Activated CD4-positive, alpha-beta T cell treated with anti-CD3 and anti-CD28 coated beads, Interleukin-10, Interleukin-2, amounts not matched to agents 100 ng/mL and 50 ng/mL, durations not matched to agents 16 hours and 8 hours (primary cell): ENCODE results near the gene CASK.
A peak's percentile ranks its signal among the peaks of the same experiment; 100 is the strongest.
"Not testable (repeated sequence)": the region's sequence is repeated elsewhere in the genome, so short reads cannot be mapped to it uniquely, and the experiment has no call there.

Experiments used
- DNase-seq: peaks from one replicate; pipeline ENCODE4 v3.0.0-alpha.2; 2020

CASK gene

GRCh38 chrX:41616935-41617334, 306.4 kb downstream of the CASK start:
- no peak for DNase-seq

GRCh38 chrX:41616255-41616654, 307.1 kb downstream of the CASK start:
- no peak for DNase-seq

- DNase-seq, result no peak
These were observed 315.1 kb downstream of the CASK start for GRCh38 chrX:41608244-41608643.

GRCh38 chrX:41607264-41607832, 316.0 kb downstream of the CASK start:
- DNase-seq, result no peak

- not testable (repeated sequence) for DNase-seq
These were observed 317.3 kb downstream of the CASK start for GRCh38 chrX:41606057-41606456.

- DNase-seq, result no peak
These were observed 318.4 kb downstream of the CASK start for GRCh38 chrX:41604766-41605543.

GRCh38 chrX:41604177-41604576, 319.2 kb downstream of the CASK start:
- DNase-seq, result no peak

- DNase-seq, result no peak
These were observed 319.8 kb downstream of the CASK start for GRCh38 chrX:41603596-41603995.

- no peak for DNase-seq
These were observed 320.5 kb downstream of the CASK start for GRCh38 chrX:41602816-41603345.

- no peak for DNase-seq
These were observed 323.1 kb downstream of the CASK start for GRCh38 chrX:41600291-41600690.

GRCh38 chrX:41599507-41599906, 323.8 kb downstream of the CASK start:
- no peak for DNase-seq

GRCh38 chrX:41596596-41596995, 326.8 kb downstream of the CASK start:
- DNase-seq, result peak; percentile 64

GRCh38 chrX:41594634-41595033, 328.7 kb downstream of the CASK start:
- no peak for DNase-seq

- DNase-seq, result no peak
These were observed 331.4 kb downstream of the CASK start for GRCh38 chrX:41591906-41592305.

- no peak for DNase-seq
These were observed 332.7 kb downstream of the CASK start for GRCh38 chrX:41590641-41591040.

GRCh38 chrX:41589634-41590270, 333.6 kb downstream of the CASK start:
- no peak for DNase-seq

GRCh38 chrX:41588271-41588670, 335.1 kb downstream of the CASK start:
- DNase-seq, result no peak

- DNase-seq, result peak; percentile 21
These were observed 342.8 kb downstream of the CASK start for GRCh38 chrX:41580423-41581064.

- no peak for DNase-seq
These were observed 359.5 kb downstream of the CASK start for GRCh38 chrX:41563876-41564275.

GRCh38 chrX:41561045-41561444, 362.3 kb downstream of the CASK start:
- peak; percentile 83 for DNase-seq

GRCh38 chrX:41559235-41560052, 363.9 kb downstream of the CASK start:
- DNase-seq, result peak; percentile 50

- DNase-seq, result peak; percentile 40
These were observed 364.8 kb downstream of the CASK start for GRCh38 chrX:41558531-41558930.

- DNase-seq, result peak; percentile 59
These were observed 366.4 kb downstream of the CASK start for GRCh38 chrX:41556958-41557357.
